RPMI8226 (cell line): ENCODE data around the gene SRP14.

Experiments used
- DNase-seq: peaks from one replicate; pipeline ENCODE4 v3.0.0-alpha.2; 2015

SRP14 gene

GRCh38 chr15:40067921-40068624 lies 29.1 kb upstream of the SRP14 start:
- DNase-seq: no peak

DNA sequence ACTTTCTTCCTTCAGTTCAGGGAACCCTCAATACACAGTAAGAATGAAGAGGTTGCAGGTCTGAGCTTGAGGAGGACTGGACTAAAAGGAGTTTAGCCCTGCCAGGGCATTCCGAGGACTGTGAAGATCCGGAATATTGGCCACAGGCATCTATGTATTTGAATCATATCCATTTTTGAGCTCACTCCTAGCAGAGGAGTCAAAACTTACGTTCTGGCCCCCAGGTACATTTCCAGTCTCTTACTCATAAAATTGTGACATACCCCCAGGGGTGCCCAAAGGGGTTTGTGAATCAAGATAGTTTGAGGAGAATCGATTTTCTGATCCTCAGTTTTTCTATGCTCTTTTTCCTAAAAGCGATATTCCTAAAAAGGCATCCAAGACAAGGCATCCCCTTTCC lies 27.6 kb upstream of the SRP14 start:
- DNase-seq: no peak

GRCh38 chr15:40065166-40065565 lies 26.2 kb upstream of the SRP14 start:
- DNase-seq: peak; percentile 35

DNA sequence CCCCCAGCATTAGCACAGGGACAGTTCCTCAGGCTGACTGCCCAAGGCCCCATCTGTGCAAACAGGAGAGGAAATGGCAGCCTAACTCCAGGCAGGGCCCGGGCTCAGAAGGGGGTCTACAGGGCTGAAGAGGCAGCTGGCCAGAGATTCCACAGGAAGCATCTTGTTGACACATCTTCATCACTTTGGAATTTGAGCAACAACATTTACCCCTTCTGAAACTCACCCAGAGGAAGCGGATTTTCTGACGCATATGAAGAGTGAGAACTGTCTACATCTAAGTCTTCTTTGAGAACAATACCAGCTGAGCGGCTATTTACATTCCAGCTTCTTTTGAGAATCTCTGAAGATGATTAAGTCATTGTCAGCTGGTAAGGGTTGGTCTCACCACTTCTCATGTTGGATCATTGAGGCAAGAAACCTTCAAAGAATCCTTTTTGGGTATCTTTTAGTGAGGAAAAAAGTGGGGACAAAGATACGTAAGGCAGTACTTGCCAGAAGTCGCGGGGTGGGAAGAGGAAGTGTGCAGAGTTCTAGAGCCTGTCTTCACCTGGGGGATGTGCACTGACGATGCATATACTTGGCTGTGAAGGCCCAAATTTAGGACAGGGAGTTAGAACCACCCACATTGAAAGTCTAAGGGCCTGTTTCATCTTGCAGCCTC lies 25.4 kb upstream of the SRP14 start:
- DNase-seq: peak; percentile 38

- DNase-seq: no peak
Observed at GRCh38 chr15:40063563-40064011, 24.6 kb upstream of the SRP14 start.

GRCh38 chr15:40062816-40063562 lies 24.0 kb upstream of the SRP14 start:
- no peak for DNase-seq

DNA sequence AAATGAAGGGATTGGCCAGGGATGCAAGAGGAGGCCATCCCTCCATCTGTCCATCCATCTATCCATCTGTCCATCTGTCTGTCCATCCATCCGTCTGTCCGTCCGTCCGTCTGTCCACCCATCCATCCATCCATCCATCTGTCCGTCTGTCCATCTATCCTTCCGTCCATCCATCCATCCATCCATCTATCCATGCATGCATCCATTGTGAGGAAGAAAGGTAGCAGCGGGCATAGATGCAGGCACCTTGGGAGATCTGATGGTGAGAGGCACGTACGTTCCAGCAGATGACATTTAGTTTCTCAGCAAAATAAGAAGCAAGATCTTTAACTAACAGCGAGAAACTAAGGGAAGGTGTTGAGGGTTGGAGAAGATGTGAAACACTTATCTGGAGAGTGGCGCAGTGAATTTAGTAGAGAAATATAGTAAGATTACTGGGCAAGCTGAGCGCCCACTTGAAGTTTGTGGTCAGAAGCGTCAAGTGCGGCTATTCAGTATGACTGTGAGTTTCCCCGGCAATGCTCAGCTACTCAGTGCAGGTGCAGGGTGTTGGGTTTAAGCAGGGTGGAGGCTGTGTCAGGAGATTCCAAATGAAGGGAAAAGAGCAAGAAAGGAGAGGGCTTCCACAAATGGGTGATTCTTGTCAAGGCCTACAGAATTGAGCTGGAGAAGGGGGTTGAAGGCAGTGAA lies 22.4 kb upstream of the SRP14 start:
- DNase-seq: no peak

GRCh38 chr15:40060236-40060961 lies 21.4 kb upstream of the SRP14 start:
- DNase-seq: no peak

DNA sequence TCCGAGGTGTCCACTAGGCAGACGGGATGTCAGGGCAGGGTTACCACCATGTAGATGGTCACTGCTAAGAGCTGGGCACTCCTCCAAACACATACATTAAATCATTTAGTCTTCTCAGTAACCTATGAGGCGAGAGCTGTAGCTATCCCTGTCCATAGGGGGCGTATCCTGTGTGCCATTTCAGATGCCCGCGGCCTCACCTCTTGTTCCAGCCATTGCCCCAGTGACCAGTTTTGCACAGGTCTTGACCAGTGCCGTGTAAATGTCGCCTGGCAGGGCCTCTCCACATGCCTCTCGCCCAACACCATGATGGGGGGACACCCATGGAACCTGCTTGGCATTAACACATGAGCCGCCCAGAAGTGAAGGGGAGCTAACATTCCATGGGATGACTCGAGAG lies 20.8 kb upstream of the SRP14 start:
- no peak for DNase-seq

DNA sequence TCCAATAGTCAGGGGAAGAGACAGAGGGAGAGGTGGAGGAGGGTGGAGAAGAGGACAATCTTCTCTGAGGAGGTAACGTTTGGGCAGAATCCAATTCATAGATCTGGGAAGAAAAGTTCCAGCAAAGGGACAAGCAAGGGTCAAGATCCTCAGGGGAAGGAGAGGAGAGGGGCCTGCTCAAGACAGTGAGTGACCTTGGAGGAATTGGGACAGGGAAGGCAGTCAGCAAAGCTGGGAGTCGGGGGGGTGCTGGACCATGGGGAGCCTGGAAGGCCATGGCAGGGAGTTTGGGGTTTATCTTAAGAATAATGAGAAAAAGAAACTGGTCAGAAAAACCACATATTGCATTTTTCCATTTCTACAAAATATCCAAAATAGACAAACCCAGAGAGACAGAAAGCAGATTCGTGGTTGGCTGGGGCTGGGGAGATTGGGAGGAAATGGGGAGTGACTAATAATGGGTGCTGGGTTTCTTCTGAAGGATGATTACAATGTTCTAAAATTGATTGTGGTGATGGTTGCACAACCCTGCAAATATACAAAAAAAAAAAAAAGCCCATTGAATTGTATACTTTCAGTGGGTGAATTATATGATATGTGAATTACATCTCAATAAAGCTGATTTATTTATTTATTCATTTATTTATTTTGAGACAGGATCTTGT lies 19.6 kb upstream of the SRP14 start:
- DNase-seq: no peak

GRCh38 chr15:40055576-40056293 lies 16.8 kb upstream of the SRP14 start:
- peak; percentile 77 for DNase-seq

GRCh38 chr15:40054855-40055575 lies 16.0 kb upstream of the SRP14 start:
- DNase-seq: peak; percentile 87

DNA sequence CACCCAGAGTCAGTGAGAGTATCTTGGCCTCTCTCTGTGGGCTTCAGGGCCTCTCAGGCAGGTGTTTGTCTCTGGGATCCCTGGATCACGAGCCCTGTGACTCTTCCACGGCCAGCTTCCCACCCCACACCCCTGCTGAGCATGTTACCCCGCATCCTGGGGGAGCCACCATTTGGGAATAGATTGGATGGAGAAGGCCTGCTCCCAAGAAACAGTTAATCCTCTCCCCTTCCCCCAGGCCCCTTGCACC lies 15.5 kb upstream of the SRP14 start:
- DNase-seq: peak; percentile 75

DNA sequence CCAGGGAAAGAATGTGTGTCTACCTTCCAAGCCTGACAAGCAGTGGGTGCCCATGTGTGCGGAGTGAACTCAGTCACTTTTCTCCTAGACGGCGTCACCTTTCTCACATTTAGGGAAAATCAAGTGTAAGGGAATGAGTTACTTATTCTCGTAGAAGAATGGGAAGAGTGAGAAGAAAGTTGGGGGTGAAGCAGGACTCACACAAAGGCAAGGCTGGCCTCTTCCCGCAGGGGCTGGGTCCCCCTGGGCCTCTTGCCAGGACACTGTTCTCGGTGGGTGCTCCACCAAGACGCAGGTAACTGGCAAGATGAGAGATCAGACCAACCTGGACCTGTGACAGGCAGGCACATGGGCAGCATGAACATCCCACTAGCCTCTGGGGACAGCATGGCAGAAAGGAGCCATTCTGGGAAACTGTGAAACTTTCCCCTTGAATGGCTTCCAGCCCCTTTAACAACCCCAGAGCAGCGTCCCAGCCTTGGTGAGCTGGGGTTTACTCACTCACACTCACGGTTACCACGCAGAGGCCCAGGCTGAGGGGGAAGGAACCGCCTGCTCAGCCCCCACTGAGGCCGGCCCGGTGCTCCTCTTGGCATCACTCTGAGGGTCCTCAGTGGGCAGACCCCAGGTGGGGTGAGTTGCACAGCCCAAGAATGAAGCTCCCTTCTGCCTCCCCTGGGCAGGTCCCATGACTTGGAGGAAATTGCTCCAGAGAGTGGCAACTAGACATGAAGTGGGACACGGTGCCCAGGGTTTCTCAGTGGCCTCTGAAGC lies 15.0 kb upstream of the SRP14 start:
- no peak for DNase-seq

- no peak for DNase-seq
Observed at GRCh38 chr15:40053079-40053830, 14.3 kb upstream of the SRP14 start.

GRCh38 chr15:40052604-40053003 lies 13.6 kb upstream of the SRP14 start:
- DNase-seq: no peak

DNA sequence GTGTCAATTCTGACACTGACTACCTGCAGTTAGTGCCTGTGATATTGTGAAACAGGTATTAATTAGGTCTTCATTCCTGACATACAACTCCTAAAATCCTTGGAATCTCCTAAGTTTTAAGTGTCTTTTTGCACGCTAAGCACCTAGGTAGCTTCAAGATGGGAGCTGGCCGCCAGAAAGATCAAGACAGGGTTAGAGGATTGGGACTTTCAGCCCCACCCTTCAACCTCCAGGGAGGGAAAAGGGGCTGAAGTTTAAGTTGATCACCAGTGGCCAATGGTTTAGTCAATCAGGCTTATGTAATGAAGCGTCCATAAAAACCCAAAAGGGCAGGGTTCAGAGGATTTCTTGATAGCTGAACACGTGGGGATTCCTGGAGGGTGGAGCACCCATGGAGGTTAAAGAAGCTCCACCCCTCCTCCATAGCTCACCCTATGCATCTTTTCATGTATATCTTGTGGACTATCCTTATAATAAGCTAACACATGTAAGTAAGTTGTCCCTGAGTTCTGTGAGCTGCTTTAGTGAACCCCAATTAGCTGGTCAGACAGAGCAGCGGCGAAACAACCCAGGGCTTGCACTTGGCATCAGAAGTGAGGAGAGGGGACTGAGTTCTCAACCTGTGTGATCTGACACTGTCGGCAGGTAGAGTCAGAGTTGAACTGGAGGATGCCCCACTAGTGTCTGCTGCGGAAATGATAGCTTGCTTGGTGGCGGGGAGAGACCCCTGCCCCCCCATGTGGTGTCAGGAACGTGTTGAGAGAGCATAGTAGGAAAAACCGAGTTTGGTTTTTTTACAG lies 12.8 kb upstream of the SRP14 start:
- no peak for DNase-seq

GRCh38 chr15:40050788-40051470 lies 11.9 kb upstream of the SRP14 start:
- DNase-seq: no peak
